GM20431 (cell line): ENCODE results near the gene FERMT1.
"Not testable (repeated sequence)": the region's sequence is repeated elsewhere in the genome, so short reads cannot be mapped to it uniquely, and the experiment has no call there.

Experiments used
- in situ Hi-C: fragments of 300-500 bp; cut with MseI, MboI; formaldehyde crosslinking; loops from one replicate; pipeline ENCODE4 v1.15.0; 2020; ENCODE audit warnings: low sequenced_read_pairs; ENCODE audit not compliant: unreplicated experiment

Gene FERMT1

GRCh38 chr20:6045566-6045965, 77.3 kb downstream of the FERMT1 start:
- in situ Hi-C loops: no loop called here

GRCh38 chr20:6044115-6044514, 78.7 kb downstream of the FERMT1 start:
- in situ Hi-C loops: no loop called here

GRCh38 chr20:6041808-6042265, 81.0 kb downstream of the FERMT1 start:
- in situ Hi-C loops: no loop called here

- in situ Hi-C loops: no loop called here
Observed at GRCh38 chr20:6040958-6041807, 81.6 kb downstream of the FERMT1 start.

- in situ Hi-C loops: no loop called here
Observed at GRCh38 chr20:6040540-6040939, 82.3 kb downstream of the FERMT1 start.

- in situ Hi-C loops: no loop called here
Observed at GRCh38 chr20:6039766-6040165, 83.1 kb downstream of the FERMT1 start.

GRCh38 chr20:6038256-6038655, 84.6 kb downstream of the FERMT1 start:
- in situ Hi-C loops: no loop called here

GRCh38 chr20:6037082-6037481, 85.7 kb downstream of the FERMT1 start:
- in situ Hi-C loops: no loop called here

GRCh38 chr20:6036213-6036612, 86.6 kb downstream of the FERMT1 start:
- in situ Hi-C loops: no loop called here

GRCh38 chr20:6034134-6034969, 88.5 kb downstream of the FERMT1 start:
- in situ Hi-C loops: no loop called here

GRCh38 chr20:6032907-6033306, 89.9 kb downstream of the FERMT1 start:
- in situ Hi-C loops: not testable (repeated sequence)

GRCh38 chr20:6030453-6031080, 92.3 kb downstream of the FERMT1 start:
- in situ Hi-C loops: no loop called here

- in situ Hi-C loops: no loop called here
Observed at GRCh38 chr20:6029538-6029937, 93.3 kb downstream of the FERMT1 start.

GRCh38 chr20:6028818-6029217, 94.0 kb downstream of the FERMT1 start:
- in situ Hi-C loops: no loop called here

GRCh38 chr20:6026051-6026450, 96.8 kb downstream of the FERMT1 start:
- in situ Hi-C loops: no loop called here
